ENCODE data around the gene STK39.
"Not testable (repeated sequence)": the region's sequence is repeated elsewhere in the genome, so short reads cannot be mapped to it uniquely, and the experiment has no call there.

The STK39 gene

GRCh38 chr2:168130346-168130745 is 117.0 kb downstream of the STK39 start:
- Histone ChIP-seq H2BK12ac (ENCODE audit: low read length in 2 of 2) (no peak overlapping the region), H2AFZ (ENCODE audit: low read depth, low read length) (no peak overlapping the region), H3K23ac (ENCODE audit: low read length in 2 of 2) (no peak overlapping the region), H3K9ac (ENCODE audit: low read length) (no peak overlapping the region), H3K4me3 (ENCODE audit: insufficient read depth in 1 of 2, low read depth in 1 of 2, low read length in 2 of 2) (no peak overlapping the region), H3K27me3 (ENCODE audit: control insufficient read depth in 1 of 2, insufficient read depth in 1 of 2, low read length in 2 of 2) (no peaks in the 10 kb centered on the region), H2BK5ac (ENCODE audit: low read depth, low read length, poor library complexity, severe bottlenecking) (no peak overlapping the region), H3K27ac (ENCODE audit: low read length, poor library complexity, severe bottlenecking) (no peak overlapping the region), H3K18ac (ENCODE audit: low read depth in 1 of 2, low read length in 2 of 2) (no peak overlapping the region), H4K91ac (ENCODE audit: low read length) (no peak overlapping the region), H3K14ac (ENCODE audit: low read length in 2 of 2) (no peak overlapping the region), H2AK5ac (ENCODE audit: low read length, severe bottlenecking) (no peak overlapping the region), H2BK15ac (ENCODE audit: low read depth, poor library complexity, severe bottlenecking) (no peak overlapping the region), H3K36me3 (ENCODE audit: control insufficient read depth in 1 of 2, insufficient read depth in 2 of 2, low read depth in 1 of 2, low read length in 2 of 2) (peaks cover 3 to 48% of the 10 kb centered on the region in 2 experiments), H3K4me2 (ENCODE audit: low read length, poor library complexity, severe bottlenecking) (no peak overlapping the region), H4K8ac (ENCODE audit: low read length) (no peak overlapping the region), H3K4me1 (ENCODE audit: control insufficient read depth, insufficient read depth, low read depth, low read length) (peaks cover 2% of the 10 kb centered on the region), H3K9me3 (ENCODE audit: control insufficient read depth, low read length) (no peaks in the 10 kb centered on the region), H3K4ac (ENCODE audit: low read depth in 1 of 2, low read length in 2 of 2) (no peak overlapping the region), H2BK120ac (ENCODE audit: low read depth, low read length) (no peak overlapping the region), H3K79me1 (replicated peaks; ENCODE audit: low read length, poor library complexity, severe bottlenecking) (peaks cover 23% of the 10 kb centered on the region)
- no peak for DNase-seq

GRCh38 chr2:168127371-168127770 is 120.0 kb downstream of the STK39 start:
- no peak for DNase-seq
- Histone ChIP-seq H3K79me1 (replicated peaks; ENCODE audit: low read length, poor library complexity, severe bottlenecking) (peaks cover 11% of the 10 kb centered on the region), H3K23ac (ENCODE audit: low read length in 2 of 2) (no peak overlapping the region), H3K9me3 (ENCODE audit: control insufficient read depth, low read length) (no peaks in the 10 kb centered on the region), H4K8ac (ENCODE audit: low read length) (no peak overlapping the region), H2BK120ac (ENCODE audit: low read depth, low read length) (no peak overlapping the region), H3K36me3 (ENCODE audit: control insufficient read depth in 1 of 2, insufficient read depth in 2 of 2, low read depth in 1 of 2, low read length in 2 of 2) (peaks cover 3 to 44% of the 10 kb centered on the region in 2 experiments), H3K27ac (ENCODE audit: low read length, poor library complexity, severe bottlenecking) (no peak overlapping the region), H2BK5ac (ENCODE audit: low read depth, low read length, poor library complexity, severe bottlenecking) (no peak overlapping the region), H3K4me3 (ENCODE audit: insufficient read depth in 1 of 2, low read depth in 1 of 2, low read length in 2 of 2) (no peak overlapping the region), H2AK5ac (ENCODE audit: low read length, severe bottlenecking) (no peak overlapping the region), H2BK15ac (ENCODE audit: low read depth, poor library complexity, severe bottlenecking) (no peak overlapping the region), H3K4me1 (ENCODE audit: control insufficient read depth, insufficient read depth, low read depth, low read length) (peaks cover 2% of the 10 kb centered on the region), H2BK12ac (ENCODE audit: low read length in 2 of 2) (no peak overlapping the region), H3K4me2 (ENCODE audit: low read length, poor library complexity, severe bottlenecking) (no peak overlapping the region), H4K91ac (ENCODE audit: low read length) (no peak overlapping the region), H3K14ac (ENCODE audit: low read length in 2 of 2) (no peak overlapping the region), H3K4ac (ENCODE audit: low read depth in 1 of 2, low read length in 2 of 2) (no peak overlapping the region), H2AFZ (ENCODE audit: low read depth, low read length) (no peak overlapping the region), H3K18ac (ENCODE audit: low read depth in 1 of 2, low read length in 2 of 2) (no peak overlapping the region), H3K27me3 (ENCODE audit: control insufficient read depth in 1 of 2, insufficient read depth in 1 of 2, low read length in 2 of 2) (no peaks in the 10 kb centered on the region), H3K9ac (ENCODE audit: low read length) (no peak overlapping the region)
- WGBS, result 100% methylated on average over 2 of the region's 4 CpGs

GRCh38 chr2:168122210-168122609 is 125.2 kb downstream of the STK39 start:
- not testable (repeated sequence) for H3K4me3 ChIP-seq (ENCODE audit: insufficient read depth in 1 of 2, low read depth in 1 of 2, low read length in 2 of 2); DNase-seq; H3K27me3 ChIP-seq (ENCODE audit: control insufficient read depth in 1 of 2, insufficient read depth in 1 of 2, low read length in 2 of 2); H2AK5ac ChIP-seq (ENCODE audit: low read length, severe bottlenecking); H2BK15ac ChIP-seq (ENCODE audit: low read depth, poor library complexity, severe bottlenecking); H3K9ac ChIP-seq (ENCODE audit: low read length); H3K4me1 ChIP-seq (ENCODE audit: control insufficient read depth, insufficient read depth, low read depth, low read length); H3K18ac ChIP-seq (ENCODE audit: low read depth in 1 of 2, low read length in 2 of 2); H3K79me1 ChIP-seq (replicated peaks; ENCODE audit: low read length, poor library complexity, severe bottlenecking); H3K9me3 ChIP-seq (ENCODE audit: control insufficient read depth, low read length); H3K4ac ChIP-seq (ENCODE audit: low read depth in 1 of 2, low read length in 2 of 2); H4K8ac ChIP-seq (ENCODE audit: low read length); H2BK120ac ChIP-seq (ENCODE audit: low read depth, low read length); H4K91ac ChIP-seq (ENCODE audit: low read length); H3K4me2 ChIP-seq (ENCODE audit: low read length, poor library complexity, severe bottlenecking); H2BK12ac ChIP-seq (ENCODE audit: low read length in 2 of 2); H3K27ac ChIP-seq (ENCODE audit: low read length, poor library complexity, severe bottlenecking); H2BK5ac ChIP-seq (ENCODE audit: low read depth, low read length, poor library complexity, severe bottlenecking); H3K23ac ChIP-seq (ENCODE audit: low read length in 2 of 2); H2AFZ ChIP-seq (ENCODE audit: low read depth, low read length); H3K14ac ChIP-seq (ENCODE audit: low read length in 2 of 2)
- peaks cover 3 to 58% of the 10 kb centered on the region in 2 experiments for H3K36me3 ChIP-seq (ENCODE audit: control insufficient read depth in 1 of 2, insufficient read depth in 2 of 2, low read depth in 1 of 2, low read length in 2 of 2)
- no CpG with 5 or more reads among the region's 1 CpG for WGBS

- no peak for DNase-seq
- H3K18ac ChIP-seq (ENCODE audit: low read depth in 1 of 2, low read length in 2 of 2), result no peak overlapping the region
- no peak overlapping the region for H2AFZ ChIP-seq (ENCODE audit: low read depth, low read length)
- no peak overlapping the region for H4K8ac ChIP-seq (ENCODE audit: low read length)
- no peak overlapping the region for H3K23ac ChIP-seq (ENCODE audit: low read length in 2 of 2)
- no peak overlapping the region for H2BK5ac ChIP-seq (ENCODE audit: low read depth, low read length, poor library complexity, severe bottlenecking)
- no peak overlapping the region for H4K91ac ChIP-seq (ENCODE audit: low read length)
- no peak overlapping the region for H3K4ac ChIP-seq (ENCODE audit: low read depth in 1 of 2, low read length in 2 of 2)
- no peak overlapping the region for H3K27ac ChIP-seq (ENCODE audit: low read length, poor library complexity, severe bottlenecking)
- no peaks in the 10 kb centered on the region for H3K27me3 ChIP-seq (ENCODE audit: control insufficient read depth in 1 of 2, insufficient read depth in 1 of 2, low read length in 2 of 2)
- H3K4me1 ChIP-seq (ENCODE audit: control insufficient read depth, insufficient read depth, low read depth, low read length), result peaks cover 4% of the 10 kb centered on the region
- peaks cover 12% of the 10 kb centered on the region for H3K79me1 ChIP-seq (replicated peaks; ENCODE audit: low read length, poor library complexity, severe bottlenecking)
- H2BK120ac ChIP-seq (ENCODE audit: low read depth, low read length), result no peak overlapping the region
- no peak overlapping the region for H3K4me2 ChIP-seq (ENCODE audit: low read length, poor library complexity, severe bottlenecking)
- WGBS, result 95% methylated on average over 3 of the region's 3 CpGs
- H2BK12ac ChIP-seq (ENCODE audit: low read length in 2 of 2), result no peak overlapping the region
- H3K9me3 ChIP-seq (ENCODE audit: control insufficient read depth, low read length), result no peaks in the 10 kb centered on the region
- H3K36me3 ChIP-seq (ENCODE audit: control insufficient read depth in 1 of 2, insufficient read depth in 2 of 2, low read depth in 1 of 2, low read length in 2 of 2), result peaks cover 3 to 49% of the 10 kb centered on the region in 2 experiments
- H2AK5ac ChIP-seq (ENCODE audit: low read length, severe bottlenecking), result no peak overlapping the region
- no peak overlapping the region for H2BK15ac ChIP-seq (ENCODE audit: low read depth, poor library complexity, severe bottlenecking)
- H3K14ac ChIP-seq (ENCODE audit: low read length in 2 of 2), result no peak overlapping the region
- H3K4me3 ChIP-seq (ENCODE audit: insufficient read depth in 1 of 2, low read depth in 1 of 2, low read length in 2 of 2), result no peak overlapping the region
- H3K9ac ChIP-seq (ENCODE audit: low read length), result no peak overlapping the region
These were observed 126.7 kb downstream of the STK39 start for GRCh38 chr2:168120730-168121129.

All from mesenchymal stem cell (in vitro differentiated cells and primary cell).